ENCODE measurements around the gene ARFIP1.

The ARFIP1 gene

GRCh38 chr4:152945639-152946038, 165.9 kb downstream of the ARFIP1 start:
- Histone ChIP-seq H3K36me3 (ENCODE audit: insufficient read depth) (no peaks in the 10 kb centered on the region), H3K27me3 (ENCODE audit: insufficient read depth, low read depth) (no peaks in the 10 kb centered on the region), H3K4me2 (no peak overlapping the region), H4K20me1 (ENCODE audit: insufficient read depth) (no peaks in the 10 kb centered on the region), H2AFZ (ENCODE audit: low read depth) (no peak overlapping the region), H3K4me1 (ENCODE audit: low read depth, poor library complexity, severe bottlenecking) (no peaks in the 10 kb centered on the region), H3K9ac (no peak overlapping the region), H3K79me2 (ENCODE audit: insufficient read depth, low read depth) (no peaks in the 10 kb centered on the region), H3K27ac (no peak overlapping the region), H3K4me3 (IDR thresholded peaks at IDR 0.05; ENCODE audit: insufficient read depth, low read depth, low read length) (no peak overlapping the region)
- TF ChIP-seq CTCF (conservative IDR thresholded peaks at IDR 0.05; ENCODE audit: low read depth, low read length) = no peak

GRCh38 chr4:152946446-152946845, 166.7 kb downstream of the ARFIP1 start:
- no peaks in the 10 kb centered on the region for H3K79me2 ChIP-seq (ENCODE audit: insufficient read depth, low read depth)
- H3K4me3 ChIP-seq (IDR thresholded peaks at IDR 0.05; ENCODE audit: insufficient read depth, low read depth, low read length) = no peak overlapping the region
- no peaks in the 10 kb centered on the region for H3K27me3 ChIP-seq (ENCODE audit: insufficient read depth, low read depth)
- H3K4me1 ChIP-seq (ENCODE audit: low read depth, poor library complexity, severe bottlenecking) = no peaks in the 10 kb centered on the region
- no peak overlapping the region for H2AFZ ChIP-seq (ENCODE audit: low read depth)
- H3K36me3 ChIP-seq (ENCODE audit: insufficient read depth) = no peaks in the 10 kb centered on the region
- H4K20me1 ChIP-seq (ENCODE audit: insufficient read depth) = no peaks in the 10 kb centered on the region
- H3K9ac ChIP-seq = no peak overlapping the region
- H3K27ac ChIP-seq = no peak overlapping the region
- TF ChIP-seq CTCF (conservative IDR thresholded peaks at IDR 0.05; ENCODE audit: low read depth, low read length) = no peak
- H3K4me2 ChIP-seq = no peak overlapping the region

- no peaks in the 10 kb centered on the region for H4K20me1 ChIP-seq (ENCODE audit: insufficient read depth)
- H3K4me2 ChIP-seq = no peak overlapping the region
- H3K9ac ChIP-seq = no peak overlapping the region
- H3K27ac ChIP-seq = no peak overlapping the region
- no peaks in the 10 kb centered on the region for H3K79me2 ChIP-seq (ENCODE audit: insufficient read depth, low read depth)
- no peak overlapping the region for H2AFZ ChIP-seq (ENCODE audit: low read depth)
- TF ChIP-seq CTCF (conservative IDR thresholded peaks at IDR 0.05; ENCODE audit: low read depth, low read length) = no peak
- H3K4me3 ChIP-seq (IDR thresholded peaks at IDR 0.05; ENCODE audit: insufficient read depth, low read depth, low read length) = no peak overlapping the region
- no peaks in the 10 kb centered on the region for H3K36me3 ChIP-seq (ENCODE audit: insufficient read depth)
- H3K4me1 ChIP-seq (ENCODE audit: low read depth, poor library complexity, severe bottlenecking) = no peaks in the 10 kb centered on the region
- H3K27me3 ChIP-seq (ENCODE audit: insufficient read depth, low read depth) = no peaks in the 10 kb centered on the region
Measured at GRCh38 chr4:152947311-152947710, 167.6 kb downstream of the ARFIP1 start.

- Histone ChIP-seq H2AFZ (ENCODE audit: low read depth) (no peak overlapping the region), H3K4me3 (IDR thresholded peaks at IDR 0.05; ENCODE audit: insufficient read depth, low read depth, low read length) (no peak overlapping the region), H3K4me2 (no peak overlapping the region), H3K27ac (no peak overlapping the region), H3K27me3 (ENCODE audit: insufficient read depth, low read depth) (no peaks in the 10 kb centered on the region), H3K9ac (no peak overlapping the region), H3K4me1 (ENCODE audit: low read depth, poor library complexity, severe bottlenecking) (no peaks in the 10 kb centered on the region), H3K79me2 (ENCODE audit: insufficient read depth, low read depth) (no peaks in the 10 kb centered on the region), H3K36me3 (ENCODE audit: insufficient read depth) (no peaks in the 10 kb centered on the region), H4K20me1 (ENCODE audit: insufficient read depth) (no peaks in the 10 kb centered on the region)
- TF ChIP-seq CTCF (conservative IDR thresholded peaks at IDR 0.05; ENCODE audit: low read depth, low read length) = no peak
Measured at GRCh38 chr4:152949930-152950329, 170.2 kb downstream of the ARFIP1 start.

Measured in KMS-11 (cell line).